GM18861 (cell line): ENCODE measurements around the gene TMEM50A.
"Not testable (repeated sequence)": the region's sequence is repeated elsewhere in the genome, so short reads cannot be mapped to it uniquely, and the experiment has no call there.

Source experiments
- ATAC-seq: cut with Tn5 transposase; IDR thresholded peaks from one replicate; pipeline ENCODE4 v1.9.1; 2021; ENCODE audit not compliant: unreplicated experiment

Gene TMEM50A

GRCh38 chr1:25329950-25330349, 8.2 kb upstream of the TMEM50A start:
- ATAC-seq = not testable (repeated sequence)

GRCh38 chr1:25336922-25337354, 1.2 kb upstream of the TMEM50A start:
- ATAC-seq = not testable (repeated sequence)

- not testable (repeated sequence) for ATAC-seq
These were observed 499 bp upstream of the TMEM50A start for GRCh38 chr1:25337483-25338187.

GRCh38 chr1:25338986-25339385, 852 bp downstream of the TMEM50A start:
- ATAC-seq = no peak

GRCh38 chr1:25341746-25342145, 3.6 kb downstream of the TMEM50A start:
- ATAC-seq = no peak

GRCh38 chr1:25342846-25343245, 4.7 kb downstream of the TMEM50A start:
- no peak for ATAC-seq

- no peak for ATAC-seq
These were observed 5.7 kb downstream of the TMEM50A start for GRCh38 chr1:25343872-25344271.

- no peak for ATAC-seq
These were observed 9.4 kb downstream of the TMEM50A start for GRCh38 chr1:25347556-25347955.

- ATAC-seq = no peak
These were observed 11.5 kb downstream of the TMEM50A start for GRCh38 chr1:25349606-25350005.

GRCh38 chr1:25355841-25356395, 17.8 kb downstream of the TMEM50A start:
- ATAC-seq = no peak

GRCh38 chr1:25356441-25356840, 18.3 kb downstream of the TMEM50A start:
- ATAC-seq = no peak

- ATAC-seq = no peak
These were observed 18.7 kb downstream of the TMEM50A start for GRCh38 chr1:25356848-25357247.

- ATAC-seq = no peak
These were observed 22.8 kb downstream of the TMEM50A start for GRCh38 chr1:25360596-25361581.

- ATAC-seq = no peak
These were observed 23.8 kb downstream of the TMEM50A start for GRCh38 chr1:25361901-25362300.

- ATAC-seq = not testable (repeated sequence)
These were observed 24.8 kb downstream of the TMEM50A start for GRCh38 chr1:25362634-25363559.

GRCh38 chr1:25369241-25369640, 31.1 kb downstream of the TMEM50A start:
- ATAC-seq = no peak

GRCh38 chr1:25369691-25370271, 31.6 kb downstream of the TMEM50A start:
- not testable (repeated sequence) for ATAC-seq

GRCh38 chr1:25371757-25372156, 33.6 kb downstream of the TMEM50A start:
- ATAC-seq = not testable (repeated sequence)

- ATAC-seq = not testable (repeated sequence)
These were observed 40.2 kb downstream of the TMEM50A start for GRCh38 chr1:25378367-25378766.

GRCh38 chr1:25382543-25382942, 44.4 kb downstream of the TMEM50A start:
- ATAC-seq = not testable (repeated sequence)
